Activated CD4-positive, alpha-beta T cell treated with anti-CD3 and anti-CD28 coated beads, Interleukin-2, amount 50 U/mL, for 16 hours (primary cell): ENCODE measurements around the gene TNNI3.
"Not testable (repeated sequence)": the region's sequence is repeated elsewhere in the genome, so short reads cannot be mapped to it uniquely, and the experiment has no call there.

Experiments used
- DNase-seq: peaks from one replicate; pipeline ENCODE4 v3.0.0-alpha.2; 2020

Gene TNNI3

GRCh38 chr19:55172741-55173140 lies 15.2 kb upstream of the TNNI3 start:
- no peak for DNase-seq

GRCh38 chr19:55172318-55172717 lies 14.8 kb upstream of the TNNI3 start:
- DNase-seq, result not testable (repeated sequence)

- DNase-seq, result no peak
Observed at GRCh38 chr19:55171440-55171839, 13.9 kb upstream of the TNNI3 start.

- DNase-seq, result no peak
Observed at GRCh38 chr19:55169136-55169535, 11.6 kb upstream of the TNNI3 start.

- peak; percentile 88 for DNase-seq
Observed at GRCh38 chr19:55166530-55167268, 9.2 kb upstream of the TNNI3 start, which contains the start of gene DNAAF3. Gene DNAAF3 (minus strand): TSS chr19:55166613. CDS start chr19:55166413, 200 bp downstream.

- DNase-seq, result peak; percentile 50
Observed at GRCh38 chr19:55165952-55166529, 8.5 kb upstream of the TNNI3 start.

- DNase-seq, result no peak
Observed at GRCh38 chr19:55161571-55162322, 4.2 kb upstream of the TNNI3 start.

GRCh38 chr19:55160986-55161365 lies 3.4 kb upstream of the TNNI3 start:
- no peak for DNase-seq

GRCh38 chr19:55160128-55160985 lies 2.8 kb upstream of the TNNI3 start:
- DNase-seq, result peak; percentile 91

GRCh38 chr19:55158848-55159749 lies 1.6 kb upstream of the TNNI3 start:
- no peak for DNase-seq

GRCh38 chr19:55158423-55158822 lies 891 bp upstream of the TNNI3 start:
- DNase-seq, result no peak

GRCh38 chr19:55156202-55157063 lies 1.1 kb downstream of the TNNI3 start:
- DNase-seq, result peak; percentile 37

GRCh38 chr19:55155784-55156183 lies 1.7 kb downstream of the TNNI3 start:
- DNase-seq, result not testable (repeated sequence)

- DNase-seq, result no peak
Observed at GRCh38 chr19:55153652-55154264, 3.8 kb downstream of the TNNI3 start.

GRCh38 chr19:55152017-55152416 lies 5.5 kb downstream of the TNNI3 start:
- DNase-seq, result no peak

- DNase-seq, result no peak
Observed at GRCh38 chr19:55149078-55150003, 8.2 kb downstream of the TNNI3 start, which contains the start of gene TNNT1. Gene TNNT1 (minus strand): TSS chr19:55149206. CDS start chr19:55147157, 2,049 bp downstream.

- DNase-seq, result no peak
Observed at GRCh38 chr19:55147545-55148251, 9.8 kb downstream of the TNNI3 start.

GRCh38 chr19:55146705-55147273 lies 10.7 kb downstream of the TNNI3 start:
- DNase-seq, result no peak
